ENCODE data around the gene SLC22A24. TPM values are rescaled to one million over a fixed set of nuclear protein-coding genes. Genes with fewer than 3 reads are reported as not detected.

SLC22A24 gene, protein sequence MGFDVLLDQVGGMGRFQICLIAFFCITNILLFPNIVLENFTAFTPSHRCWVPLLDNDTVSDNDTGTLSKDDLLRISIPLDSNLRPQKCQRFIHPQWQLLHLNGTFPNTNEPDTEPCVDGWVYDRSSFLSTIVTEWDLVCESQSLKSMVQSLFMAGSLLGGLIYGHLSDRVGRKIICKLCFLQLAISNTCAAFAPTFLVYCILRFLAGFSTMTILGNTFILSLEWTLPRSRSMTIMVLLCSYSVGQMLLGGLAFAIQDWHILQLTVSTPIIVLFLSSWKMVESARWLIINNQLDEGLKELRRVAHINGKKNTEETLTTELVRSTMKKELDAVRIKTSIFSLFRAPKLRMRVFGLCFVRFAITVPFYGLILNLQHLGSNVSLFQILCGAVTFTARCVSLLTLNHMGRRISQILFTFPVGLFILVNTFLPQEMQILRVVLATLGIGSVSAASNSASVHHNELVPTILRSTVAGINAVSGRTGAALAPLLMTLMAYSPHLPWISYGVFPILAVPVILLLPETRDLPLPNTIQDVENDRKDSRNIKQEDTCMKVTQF
- not detected in 2 replicates for polyA plus RNA-seq (2011; rRNA removed)
- polyA minus RNA-seq (2011; rRNA and poly(A)+ RNA removed) = not detected in 2 replicates

DNA sequence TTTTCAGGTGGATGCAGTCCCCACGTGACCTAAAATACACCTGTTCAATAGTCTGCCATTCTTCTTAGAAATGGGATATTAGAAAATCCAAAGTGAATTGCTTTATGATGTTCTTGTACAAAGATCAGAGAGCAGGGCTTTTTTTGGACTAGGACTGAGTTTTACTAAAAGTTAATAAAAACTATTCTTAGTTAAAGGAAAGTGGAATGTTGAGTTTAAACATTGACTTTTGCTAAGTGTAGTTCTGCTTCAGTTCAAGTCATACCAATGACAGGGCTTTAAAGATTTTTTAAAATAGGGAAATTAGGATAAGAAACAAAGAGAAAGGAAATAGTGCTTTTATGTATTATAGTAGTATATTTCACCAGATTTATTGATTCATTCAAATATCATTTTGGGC lies at the start of gene SLC22A24:
Gene SLC22A24, minus strand, starts transcription at position 101 of the 400 bp plus-strand sequence. CDS start 442 bp downstream, outside the sequence.
- CTCF ChIA-PET = no interaction called here
- POLR2A ChIA-PET = no interaction called here
- no peak within 1 kb of the TSS for H3K4me3 ChIP-seq (ENCODE audit: low read depth, low read length)
- DNase-seq (ENCODE audit: low read depth) = no peak
- H3K27me3 ChIP-seq (ENCODE audit: control insufficient read depth, insufficient read depth, low read length) = no peaks in the 10 kb centered on the region
- no peaks in the 10 kb centered on the region for H3K36me3 ChIP-seq (ENCODE audit: control insufficient read depth, insufficient read depth, low read length)
- TF ChIP-seq, protein P1, sequence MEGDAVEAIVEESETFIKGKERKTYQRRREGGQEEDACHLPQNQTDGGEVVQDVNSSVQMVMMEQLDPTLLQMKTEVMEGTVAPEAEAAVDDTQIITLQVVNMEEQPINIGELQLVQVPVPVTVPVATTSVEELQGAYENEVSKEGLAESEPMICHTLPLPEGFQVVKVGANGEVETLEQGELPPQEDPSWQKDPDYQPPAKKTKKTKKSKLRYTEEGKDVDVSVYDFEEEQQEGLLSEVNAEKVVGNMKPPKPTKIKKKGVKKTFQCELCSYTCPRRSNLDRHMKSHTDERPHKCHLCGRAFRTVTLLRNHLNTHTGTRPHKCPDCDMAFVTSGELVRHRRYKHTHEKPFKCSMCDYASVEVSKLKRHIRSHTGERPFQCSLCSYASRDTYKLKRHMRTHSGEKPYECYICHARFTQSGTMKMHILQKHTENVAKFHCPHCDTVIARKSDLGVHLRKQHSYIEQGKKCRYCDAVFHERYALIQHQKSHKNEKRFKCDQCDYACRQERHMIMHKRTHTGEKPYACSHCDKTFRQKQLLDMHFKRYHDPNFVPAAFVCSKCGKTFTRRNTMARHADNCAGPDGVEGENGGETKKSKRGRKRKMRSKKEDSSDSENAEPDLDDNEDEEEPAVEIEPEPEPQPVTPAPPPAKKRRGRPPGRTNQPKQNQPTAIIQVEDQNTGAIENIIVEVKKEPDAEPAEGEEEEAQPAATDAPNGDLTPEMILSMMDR (IDR thresholded peaks at IDR 0.05; ENCODE audit: insufficient read depth, low read depth, low read length) = no peak

DNA sequence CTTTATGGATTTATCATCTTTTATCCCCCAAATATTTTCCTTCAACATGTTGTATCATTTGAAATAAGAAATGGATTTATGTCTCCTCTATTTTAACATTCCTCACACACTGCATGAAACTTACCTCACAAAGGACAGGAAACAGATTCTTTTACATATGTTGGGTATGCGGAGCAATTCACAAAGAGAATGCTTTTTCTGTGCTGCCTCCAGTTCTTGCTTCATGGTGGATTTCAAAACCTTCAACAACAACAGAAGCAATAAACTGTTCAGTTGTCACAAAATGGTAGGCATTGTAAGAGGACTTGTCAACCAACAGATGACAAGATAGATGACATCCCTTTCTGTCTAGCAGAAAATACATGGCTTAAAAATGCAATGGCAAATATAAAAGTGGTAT lies 36.5 kb upstream of the SLC22A24 start:
- TF ChIP-seq, protein P1 (IDR thresholded peaks at IDR 0.05; ENCODE audit: insufficient read depth, low read depth, low read length) = no peak
- no peaks in the 10 kb centered on the region; the same call in 1 of the 2 replicates for H3K27me3 ChIP-seq (ENCODE audit: control insufficient read depth, insufficient read depth, low read length)
- no peak overlapping the region for H3K4me3 ChIP-seq (ENCODE audit: low read depth, low read length)
- ChIA-PET CTCF (interaction anchor here (1.5 kb wide), 1 partner anchor 13 kb away, joined by 4 read pairs; no protein-coding TSS in a partner anchor), POLR2A (no interaction called here)
- DNase-seq (ENCODE audit: low read depth) = no peak
- no peaks in the 10 kb centered on the region for H3K36me3 ChIP-seq (ENCODE audit: control insufficient read depth, insufficient read depth, low read length)

DNA sequence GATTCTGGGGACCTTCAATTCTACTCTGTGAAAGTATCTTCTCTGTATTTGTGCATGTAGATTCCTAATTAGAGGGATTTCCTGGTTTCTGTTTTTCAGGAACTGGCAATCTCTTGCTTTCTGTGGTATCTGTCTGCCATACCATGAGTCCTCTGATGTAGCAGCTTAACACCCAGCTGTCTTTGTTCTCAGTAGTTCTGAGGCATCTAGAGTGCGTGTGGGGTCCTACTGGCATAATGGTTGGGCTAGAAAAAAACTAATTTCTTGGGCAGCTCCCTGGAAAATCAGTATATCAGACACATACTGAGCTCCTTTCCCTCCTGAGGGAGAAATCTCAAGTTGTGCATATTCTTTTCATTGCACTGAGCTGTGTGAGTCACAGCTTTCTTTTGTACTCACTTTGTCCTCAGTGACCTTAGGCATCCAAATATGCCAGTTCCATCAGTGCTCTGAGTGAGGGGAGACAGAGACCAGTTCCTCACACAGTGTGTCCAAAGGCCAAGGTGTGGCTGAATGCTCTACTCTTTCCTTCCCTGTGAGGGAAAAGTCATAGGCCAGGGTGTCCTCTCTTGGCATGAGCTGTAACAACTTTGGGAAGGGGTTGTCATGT lies 35.5 kb upstream of the SLC22A24 start:
- CTCF ChIA-PET = interaction anchor here (1.5 kb wide), 1 partner anchor 12 kb away, joined by 4 read pairs; no protein-coding TSS in a partner anchor
- Histone ChIP-seq H3K27me3 (ENCODE audit: control insufficient read depth, insufficient read depth, low read length) (no peaks in the 10 kb centered on the region; the same call in 1 of the 2 replicates), H3K4me3 (ENCODE audit: low read depth, low read length) (no peak overlapping the region), H3K36me3 (ENCODE audit: control insufficient read depth, insufficient read depth, low read length) (no peaks in the 10 kb centered on the region)
- TF ChIP-seq, protein P1 (IDR thresholded peaks at IDR 0.05; ENCODE audit: insufficient read depth, low read depth, low read length) = no peak
- POLR2A ChIA-PET = no interaction called here
- no peak for DNase-seq (ENCODE audit: low read depth)

DNA sequence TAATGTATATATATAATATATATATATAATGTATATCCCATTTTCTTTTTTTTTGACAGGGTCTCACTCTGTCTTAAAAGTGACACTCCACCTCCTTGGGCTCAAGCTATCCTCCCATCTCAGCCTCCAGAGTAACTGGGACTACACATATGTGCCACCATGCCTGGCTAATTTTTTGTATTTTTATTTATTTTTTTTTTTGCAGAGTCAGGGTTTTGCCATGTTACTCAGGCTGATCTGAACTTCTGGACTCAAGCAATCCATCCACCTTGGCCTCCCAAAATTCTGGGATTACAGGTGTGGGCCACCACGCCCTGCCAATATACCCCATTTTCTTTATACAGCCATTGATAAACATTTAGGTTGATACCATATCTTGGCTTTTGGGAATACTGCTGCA lies 33.9 kb upstream of the SLC22A24 start:
- Histone ChIP-seq H3K36me3 (ENCODE audit: control insufficient read depth, insufficient read depth, low read length) (no peaks in the 10 kb centered on the region), H3K27me3 (ENCODE audit: control insufficient read depth, insufficient read depth, low read length) (no peaks in the 10 kb centered on the region; the same call in 1 of the 2 replicates), H3K4me3 (ENCODE audit: low read depth, low read length) (no peak overlapping the region)
- ChIA-PET POLR2A (no interaction called here), CTCF (no interaction called here)
- DNase-seq (ENCODE audit: low read depth) = no peak
- TF ChIP-seq, protein P1 (IDR thresholded peaks at IDR 0.05; ENCODE audit: insufficient read depth, low read depth, low read length) = no peak

DNA sequence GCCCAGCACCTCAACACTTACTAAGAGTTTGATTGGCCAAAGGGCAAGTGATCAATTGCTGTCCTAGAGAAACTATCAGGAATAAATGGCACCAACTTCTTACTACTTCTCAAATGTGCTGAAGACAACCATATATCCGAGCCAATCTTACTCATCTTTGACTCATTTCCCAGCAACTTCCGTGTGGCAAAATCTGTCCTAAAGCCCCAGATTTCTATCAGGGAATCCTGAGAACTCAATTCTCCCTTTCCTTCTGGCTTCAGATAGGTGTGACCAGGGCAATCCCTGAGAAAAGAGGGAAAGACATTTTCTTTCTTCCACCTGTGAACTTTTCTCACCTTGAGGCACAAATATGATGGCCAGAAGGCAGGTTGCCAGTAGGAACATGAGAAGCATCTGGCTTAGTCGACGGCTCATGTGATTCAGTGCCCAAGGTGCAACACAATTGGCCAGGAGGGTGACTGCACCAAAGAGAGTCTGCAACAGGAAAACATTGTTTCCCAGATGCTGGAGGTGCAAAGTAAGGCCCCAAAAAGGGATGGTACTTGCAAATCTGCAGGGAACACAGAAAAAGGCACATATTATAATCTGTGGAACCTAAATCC lies 21.8 kb upstream of the SLC22A24 start:
- Histone ChIP-seq H3K27me3 (ENCODE audit: control insufficient read depth, insufficient read depth, low read length) (no peaks in the 10 kb centered on the region), H3K4me3 (ENCODE audit: low read depth, low read length) (no peak overlapping the region), H3K36me3 (ENCODE audit: control insufficient read depth, insufficient read depth, low read length) (no peaks in the 10 kb centered on the region)
- TF ChIP-seq, protein P1 (IDR thresholded peaks at IDR 0.05; ENCODE audit: insufficient read depth, low read depth, low read length) = no peak
- ChIA-PET POLR2A (no interaction called here), CTCF (no interaction called here)
- no peak for DNase-seq (ENCODE audit: low read depth)

Data from BJ (cell line).